Dermis blood vessel endothelial cell (primary cell): Measurements from ENCODE around the gene CATSPERB. TPM values are rescaled to one million over a fixed set of nuclear protein-coding genes. Genes with fewer than 3 reads are reported as not detected.
"Not testable (repeated sequence)": the region's sequence is repeated elsewhere in the genome, so short reads cannot be mapped to it uniquely, and the experiment has no call there.

Experiments used
- DNase-seq: peaks from one replicate; pipeline ENCODE4 v3.0.0; 2010
- total RNA-seq: library from RNA; depleted of rRNA; stranded (reverse); fragments of >200 nt; gene quantifications from 2 replicates; pipeline ENCODE4 v1.2.3, GENCODE V29; 2014

The CATSPERB gene
- total RNA-seq, 1 donor from 2014 or later, result 0.68 TPM

GRCh38 chr14:91669867-91670266, 62.0 kb downstream of the CATSPERB start:
- DNase-seq, result no peak

- not testable (repeated sequence) for DNase-seq
Observed at GRCh38 chr14:91667101-91667500, 64.8 kb downstream of the CATSPERB start.

- DNase-seq, result no peak
Observed at GRCh38 chr14:91660790-91661189, 71.1 kb downstream of the CATSPERB start.

- no peak for DNase-seq
Observed at GRCh38 chr14:91654836-91655235, 77.0 kb downstream of the CATSPERB start.

GRCh38 chr14:91653451-91653850, 78.4 kb downstream of the CATSPERB start:
- DNase-seq, result no peak

- peak; percentile 60 for DNase-seq
Observed at GRCh38 chr14:91649930-91650329, 82.0 kb downstream of the CATSPERB start.

- no peak for DNase-seq
Observed at GRCh38 chr14:91647856-91648255, 84.0 kb downstream of the CATSPERB start.

- no peak for DNase-seq
Observed at GRCh38 chr14:91636604-91637003, 95.3 kb downstream of the CATSPERB start.

GRCh38 chr14:91624757-91625156, 107.1 kb downstream of the CATSPERB start:
- no peak for DNase-seq

GRCh38 chr14:91614187-91614586, 117.7 kb downstream of the CATSPERB start:
- no peak for DNase-seq

- no peak for DNase-seq
Observed at GRCh38 chr14:91613459-91614112, 118.3 kb downstream of the CATSPERB start.

- DNase-seq, result no peak
Observed at GRCh38 chr14:91611528-91611927, 120.4 kb downstream of the CATSPERB start.

- no peak for DNase-seq
Observed at GRCh38 chr14:91609161-91609560, 122.7 kb downstream of the CATSPERB start.

- no peak for DNase-seq
Observed at GRCh38 chr14:91607322-91608047, 124.4 kb downstream of the CATSPERB start.

GRCh38 chr14:91606851-91607250, 125.0 kb downstream of the CATSPERB start:
- DNase-seq, result no peak

GRCh38 chr14:91604611-91605010, 127.3 kb downstream of the CATSPERB start:
- not testable (repeated sequence) for DNase-seq

GRCh38 chr14:91599994-91600393, 131.9 kb downstream of the CATSPERB start:
- DNase-seq, result no peak

GRCh38 chr14:91595736-91596135, 136.2 kb downstream of the CATSPERB start:
- DNase-seq, result no peak

GRCh38 chr14:91593957-91594356, 137.9 kb downstream of the CATSPERB start:
- DNase-seq, result not testable (repeated sequence)

GRCh38 chr14:91586410-91586809, 145.5 kb downstream of the CATSPERB start:
- DNase-seq, result no peak

GRCh38 chr14:91585856-91586255, 146.0 kb downstream of the CATSPERB start:
- no peak for DNase-seq

- DNase-seq, result no peak
Observed at GRCh38 chr14:91582761-91583160, 149.1 kb downstream of the CATSPERB start.

- DNase-seq, result no peak
Observed at GRCh38 chr14:91580876-91581577, 150.9 kb downstream of the CATSPERB start.
